Osteocyte (in vitro differentiated cells): ENCODE data around the gene ATP11C. TPM values are rescaled to one million over a fixed set of nuclear protein-coding genes. Genes with fewer than 3 reads are reported as not detected.

Experiments
- DNase-seq: peaks from one replicate; pipeline ENCODE4 v3.0.0; 2021; ENCODE audit warnings: mixed read lengths; ENCODE audit not compliant: unreplicated experiment; ENCODE audit errors: extremely low spot score
- H3K27ac Mint-ChIP-seq: one replicate; pipeline ENCODE4 v1.8.0; 2021; ENCODE audit warnings: mild to moderate bottlenecking, mixed read lengths; ENCODE audit not compliant: unreplicated experiment
- H3K27me3 Mint-ChIP-seq: one replicate; pipeline ENCODE4 v1.8.0; 2021; ENCODE audit warnings: mixed read lengths; ENCODE audit not compliant: unreplicated experiment
- H3K36me3 Mint-ChIP-seq: one replicate; pipeline ENCODE4 v1.8.0; 2021; ENCODE audit warnings: mixed read lengths; ENCODE audit not compliant: unreplicated experiment
- H3K4me1 Mint-ChIP-seq: one replicate; pipeline ENCODE4 v1.8.0; 2021; ENCODE audit warnings: mixed read lengths; ENCODE audit not compliant: unreplicated experiment
- H3K4me3 Mint-ChIP-seq: one replicate; pipeline ENCODE4 v1.8.0; 2021; ENCODE audit warnings: mild to moderate bottlenecking, moderate library complexity, mixed read lengths; ENCODE audit not compliant: unreplicated experiment
- H3K9me3 Mint-ChIP-seq: one replicate; pipeline ENCODE4 v1.8.0; 2021; ENCODE audit warnings: mixed read lengths; ENCODE audit not compliant: unreplicated experiment
- CTCF ChIP-seq: fragments of 200-600 bp; sonication (generic); IDR thresholded peaks from 2 replicates; pipeline ENCODE4 v1.5.0; 2021; ENCODE audit warnings: antibody characterized with exemption, mild to moderate bottlenecking, moderate library complexity
- total RNA-seq: library from RNA; stranded (reverse); gene quantifications from 2 replicates; pipeline ENCODE4 v1.2.1, GENCODE V29; 2021

Gene ATP11C
- total RNA-seq, 1 donor from 2014 or later: 24.1 TPM

- Mint-ChIP-seq H3K9me3 (peaks cover 8% of the 10 kb centered on the region), H3K4me3 (no peak overlapping the region), H3K27ac (no peak overlapping the region), H3K27me3 (no peaks in the 10 kb centered on the region), H3K36me3 (peaks cover 19% of the 10 kb centered on the region), H3K4me1 (no peaks in the 10 kb centered on the region)
- TF ChIP-seq CTCF: no peak
- DNase-seq: no peak
These were observed 148.0 kb downstream of the ATP11C start for GRCh38 chrX:139784807-139785206.

GRCh38 chrX:139783959-139784358 is 148.9 kb downstream of the ATP11C start:
- no peak for TF ChIP-seq CTCF
- Mint-ChIP-seq H3K9me3 (peaks cover 13% of the 10 kb centered on the region), H3K4me3 (no peak overlapping the region), H3K36me3 (peaks cover 18% of the 10 kb centered on the region), H3K27ac (no peak overlapping the region), H3K27me3 (no peaks in the 10 kb centered on the region), H3K4me1 (no peaks in the 10 kb centered on the region)
- no peak for DNase-seq

- no peak overlapping the region for H3K4me3 Mint-ChIP-seq
- peaks cover 14% of the 10 kb centered on the region for H3K9me3 Mint-ChIP-seq
- no peak for DNase-seq
- H3K4me1 Mint-ChIP-seq: no peaks in the 10 kb centered on the region
- TF ChIP-seq CTCF: no peak
- H3K27me3 Mint-ChIP-seq: no peaks in the 10 kb centered on the region
- H3K27ac Mint-ChIP-seq: no peak overlapping the region
- peaks cover 18% of the 10 kb centered on the region for H3K36me3 Mint-ChIP-seq
These were observed 149.8 kb downstream of the ATP11C start for GRCh38 chrX:139783030-139783429.

- no peak overlapping the region for H3K4me3 Mint-ChIP-seq
- H3K4me1 Mint-ChIP-seq: no peaks in the 10 kb centered on the region
- H3K27me3 Mint-ChIP-seq: no peaks in the 10 kb centered on the region
- H3K36me3 Mint-ChIP-seq: peaks cover 12% of the 10 kb centered on the region
- DNase-seq: no peak
- H3K9me3 Mint-ChIP-seq: peaks cover 30% of the 10 kb centered on the region
- H3K27ac Mint-ChIP-seq: no peak overlapping the region
- no peak for TF ChIP-seq CTCF
These were observed 156.3 kb downstream of the ATP11C start for GRCh38 chrX:139776599-139776998.

- peaks cover 9% of the 10 kb centered on the region for H3K36me3 Mint-ChIP-seq
- H3K27me3 Mint-ChIP-seq: no peaks in the 10 kb centered on the region
- H3K4me3 Mint-ChIP-seq: no peak overlapping the region
- H3K9me3 Mint-ChIP-seq: peaks cover 17% of the 10 kb centered on the region
- no peak for TF ChIP-seq CTCF
- no peaks in the 10 kb centered on the region for H3K4me1 Mint-ChIP-seq
- H3K27ac Mint-ChIP-seq: no peak overlapping the region
- DNase-seq: no peak
These were observed 162.5 kb downstream of the ATP11C start for GRCh38 chrX:139770366-139770765.
